Uterus (tissue), 4 donors: ENCODE results near the gene THY1. TPM values are rescaled to one million over a fixed set of nuclear protein-coding genes. Genes with fewer than 3 reads are reported as not detected.

ENCODE experiments used
- DNase-seq, 2 donors: peaks; one replicate each; pipeline ENCODE4 v3.0.0-alpha.2; 2019 to 2020
- H3K27ac ChIP-seq, 2 donors: fragments of 200-600 bp; sonication (generic); 1 replicate in 1 of 2; 2 replicates in 1 of 2; pipeline ENCODE4 v1.5.1; 2016 to 2018
- H3K27me3 ChIP-seq, 2 donors: fragments of 200-600 bp; sonication (generic); one replicate each; pipeline ENCODE4 v1.5.1; 2018 to 2019; ENCODE audit warnings: control low read depth in 1 of 2
- H3K36me3 ChIP-seq, 2 donors: fragments of 200-600 bp; sonication (generic); one replicate each; pipeline ENCODE4 v1.5.1; 2019; ENCODE audit warnings: control low read depth in 1 of 2
- H3K4me1 ChIP-seq, 2 donors: fragments of 200-600 bp; sonication (generic); one replicate each; pipeline ENCODE4 v1.5.1; 2018 to 2019; ENCODE audit warnings: control low read depth in 1 of 2
- H3K4me3 ChIP-seq, 2 donors: fragments of 200-600 bp; sonication (generic); 1 replicate in 1 of 2; 2 replicates in 1 of 2; pipeline ENCODE4 v1.5.1; 2018 to 2019; ENCODE audit warnings: mild to moderate bottlenecking in 1 of 2
- H3K9me3 ChIP-seq, 2 donors: fragments of 200-600 bp; sonication (generic); one replicate each; pipeline ENCODE4 v1.5.1; 2019; ENCODE audit warnings: control low read depth in 1 of 2
- POLR2A ChIP-seq, 2 donors: fragments of 450-650 bp; IDR thresholded peaks; one replicate each; pipeline ENCODE4 v1.6.1; 2016; ENCODE audit warnings: antibody characterized with exemption in 2 of 2, mild to moderate bottlenecking in 1 of 2, moderate library complexity in 1 of 2
- intact Hi-C: fragments of 100-400 bp; cut with DNase I; formaldehyde crosslinking; loops from one replicate; pipeline ENCODE4 v1.15.1; 2023; ENCODE audit warnings: low total_unique reads
- total RNA-seq, 4 donors: library from RNA; depleted of rRNA in 3 of 4; stranded (reverse); fragments of >200 nt in 3 of 4; gene quantifications; one replicate each; pipeline versions ENCODE4 v1.1.0 to v1.2.4, GENCODE V29; 2014 to 2023
- TF ChIP-seq, protein P1 (sequence below), 4 experiments: fragments of 200-600 bp in 2 of 4; fragments of 450-650 bp in 2 of 4; sonication (generic) in 2 of 4; IDR thresholded peaks; one replicate each; pipeline ENCODE4 v1.5.1; 2016 to 2019; ENCODE audit warnings: antibody characterized with exemption in 4 of 4, mild to moderate bottlenecking in 2 of 4, moderate library complexity in 1 of 4
- donor health status: DM: yes; HTN: yes; CAD: no.

The THY1 gene
- total RNA-seq, 4 donors from 2014 or later: 10.7 to 88.9 (median 41.3) TPM

DNA sequence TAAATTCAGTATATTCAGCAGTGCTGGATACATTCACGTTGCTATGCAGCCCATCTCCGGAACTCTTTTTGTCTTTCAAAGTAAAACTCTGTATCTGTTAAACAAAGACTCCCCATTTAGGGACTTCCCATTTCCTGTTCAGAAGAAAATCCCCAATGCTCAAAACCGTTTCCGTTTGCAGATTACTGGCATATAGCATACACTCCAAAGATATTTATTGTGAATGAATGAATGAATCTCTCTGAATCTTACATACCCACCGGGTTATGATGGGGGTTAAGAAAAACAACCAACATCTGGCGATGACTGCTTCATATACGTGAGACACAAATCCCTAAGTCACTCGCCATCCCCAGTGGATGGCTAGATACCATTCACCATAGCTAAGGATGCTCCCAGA lies 1.6 kb downstream of the THY1 start:
- Histone ChIP-seq H3K9me3 (no peaks in the 10 kb centered on the region), H3K27me3 (no peaks in the 10 kb centered on the region), H3K27ac (peak overlapping the region in 1 of 2 donors; percentile 81), H3K4me3 (no peak overlapping the region), H3K4me1 (peaks cover 0 to 13% of the 10 kb centered on the region in 2 donors), H3K36me3 (no peaks in the 10 kb centered on the region)
- DNase-seq: no peak
- TF ChIP-seq, protein P1, sequence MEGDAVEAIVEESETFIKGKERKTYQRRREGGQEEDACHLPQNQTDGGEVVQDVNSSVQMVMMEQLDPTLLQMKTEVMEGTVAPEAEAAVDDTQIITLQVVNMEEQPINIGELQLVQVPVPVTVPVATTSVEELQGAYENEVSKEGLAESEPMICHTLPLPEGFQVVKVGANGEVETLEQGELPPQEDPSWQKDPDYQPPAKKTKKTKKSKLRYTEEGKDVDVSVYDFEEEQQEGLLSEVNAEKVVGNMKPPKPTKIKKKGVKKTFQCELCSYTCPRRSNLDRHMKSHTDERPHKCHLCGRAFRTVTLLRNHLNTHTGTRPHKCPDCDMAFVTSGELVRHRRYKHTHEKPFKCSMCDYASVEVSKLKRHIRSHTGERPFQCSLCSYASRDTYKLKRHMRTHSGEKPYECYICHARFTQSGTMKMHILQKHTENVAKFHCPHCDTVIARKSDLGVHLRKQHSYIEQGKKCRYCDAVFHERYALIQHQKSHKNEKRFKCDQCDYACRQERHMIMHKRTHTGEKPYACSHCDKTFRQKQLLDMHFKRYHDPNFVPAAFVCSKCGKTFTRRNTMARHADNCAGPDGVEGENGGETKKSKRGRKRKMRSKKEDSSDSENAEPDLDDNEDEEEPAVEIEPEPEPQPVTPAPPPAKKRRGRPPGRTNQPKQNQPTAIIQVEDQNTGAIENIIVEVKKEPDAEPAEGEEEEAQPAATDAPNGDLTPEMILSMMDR (IDR thresholded peaks at IDR 0.05): no peak
- TF ChIP-seq POLR2A (IDR thresholded peaks at IDR 0.05): no peak
- intact Hi-C loops: no loop called here

DNA sequence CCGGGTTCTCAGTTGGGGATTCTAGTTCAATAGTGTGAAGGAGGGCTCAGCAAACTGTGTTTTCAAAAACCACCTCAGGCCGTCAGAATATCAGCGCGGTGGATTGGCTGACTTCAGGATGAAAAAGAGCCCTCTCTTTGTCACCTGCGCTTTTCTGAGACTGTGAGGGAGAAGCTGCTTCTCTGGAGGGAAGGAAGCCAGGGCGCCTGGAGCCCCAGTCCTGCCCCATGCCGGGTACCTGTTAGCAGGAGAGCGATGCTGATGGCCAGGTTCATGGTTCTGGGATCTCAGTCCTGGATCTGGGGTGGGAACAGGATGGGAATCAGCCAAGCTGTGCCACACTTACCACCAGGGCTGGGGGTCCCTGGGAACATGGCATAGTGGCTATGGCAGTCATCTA lies 2.3 kb downstream of the THY1 start:
- DNase-seq: no peak
- Histone ChIP-seq H3K9me3 (no peaks in the 10 kb centered on the region), H3K27me3 (no peaks in the 10 kb centered on the region), H3K4me1 (peaks cover 0 to 13% of the 10 kb centered on the region in 2 donors), H3K27ac (peak overlapping the region in 1 of 2 donors; percentile 19), H3K36me3 (no peaks in the 10 kb centered on the region), H3K4me3 (no peak overlapping the region)
- intact Hi-C loops: no loop called here
- no peak for TF ChIP-seq POLR2A (IDR thresholded peaks at IDR 0.05)
- TF ChIP-seq, protein P1 (IDR thresholded peaks at IDR 0.05): no peak

DNA sequence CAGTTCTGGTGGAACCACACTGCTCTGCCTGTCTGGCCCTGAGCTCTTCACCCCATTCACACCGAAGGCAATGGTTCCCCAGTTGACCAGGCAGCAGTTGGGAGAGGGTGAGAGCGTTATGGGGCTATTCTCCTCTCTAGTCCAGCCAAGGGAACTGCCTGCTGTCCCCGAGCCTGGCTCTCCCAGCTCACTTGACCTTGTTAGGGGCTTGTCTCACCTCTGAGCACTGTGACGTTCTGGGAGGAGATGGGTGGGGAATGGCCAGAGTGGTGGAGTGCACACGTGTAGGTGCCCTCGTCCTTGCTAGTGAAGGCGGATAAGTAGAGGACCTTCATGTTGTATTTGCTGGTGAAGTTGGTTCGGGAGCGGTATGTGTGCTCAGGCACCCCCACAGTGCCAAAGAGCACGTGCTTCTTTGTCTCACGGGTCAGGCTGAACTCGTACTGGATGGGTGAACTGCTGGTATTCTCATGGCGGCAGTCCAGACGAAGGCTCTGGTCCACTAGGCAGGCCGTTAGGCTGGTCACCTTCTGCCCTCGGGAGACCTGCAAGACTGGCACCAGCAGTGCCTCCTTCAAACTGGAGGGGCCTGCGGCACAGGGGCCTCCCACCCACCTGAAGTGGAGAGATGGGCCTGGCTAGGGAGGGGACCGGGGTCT lies 3.0 kb downstream of the THY1 start:
- no peaks in the 10 kb centered on the region for H3K27me3 ChIP-seq
- peak overlapping the region in 1 of 2 donors; percentile 28 for H3K27ac ChIP-seq
- DNase-seq: no peak
- no peak overlapping the region for H3K4me3 ChIP-seq
- no peaks in the 10 kb centered on the region for H3K9me3 ChIP-seq
- intact Hi-C loops: no loop called here
- TF ChIP-seq, protein P1 (IDR thresholded peaks at IDR 0.05): no peak
- TF ChIP-seq POLR2A (IDR thresholded peaks at IDR 0.05): no peak
- H3K36me3 ChIP-seq: no peaks in the 10 kb centered on the region
- H3K4me1 ChIP-seq: peaks cover 0 to 13% of the 10 kb centered on the region in 2 donors

DNA sequence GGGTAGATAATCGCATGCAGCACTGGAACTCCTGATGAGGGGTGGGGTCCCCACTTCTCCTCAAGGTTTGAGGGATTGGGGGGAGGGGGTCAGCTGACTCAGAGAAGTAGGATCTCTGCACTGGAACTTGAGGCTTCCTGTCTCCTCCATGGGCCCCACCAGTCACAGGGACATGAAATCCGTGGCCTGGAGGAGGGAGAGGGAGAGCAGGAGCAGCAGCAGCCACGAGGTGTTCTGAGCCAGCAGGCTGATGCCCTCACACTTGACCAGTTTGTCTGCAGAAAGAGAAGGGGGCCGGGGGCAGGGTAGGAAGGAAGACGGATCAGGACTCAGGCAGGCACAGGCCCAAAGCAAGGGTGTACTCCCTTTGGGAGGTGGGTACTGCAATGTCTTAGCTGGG lies 3.7 kb downstream of the THY1 start:
- no peak for TF ChIP-seq POLR2A (IDR thresholded peaks at IDR 0.05)
- TF ChIP-seq, protein P1 (IDR thresholded peaks at IDR 0.05): no peak
- H3K27ac ChIP-seq: peak overlapping the region in 1 of 2 donors; percentile 84
- peaks cover 0 to 13% of the 10 kb centered on the region in 2 donors for H3K4me1 ChIP-seq

DNA sequence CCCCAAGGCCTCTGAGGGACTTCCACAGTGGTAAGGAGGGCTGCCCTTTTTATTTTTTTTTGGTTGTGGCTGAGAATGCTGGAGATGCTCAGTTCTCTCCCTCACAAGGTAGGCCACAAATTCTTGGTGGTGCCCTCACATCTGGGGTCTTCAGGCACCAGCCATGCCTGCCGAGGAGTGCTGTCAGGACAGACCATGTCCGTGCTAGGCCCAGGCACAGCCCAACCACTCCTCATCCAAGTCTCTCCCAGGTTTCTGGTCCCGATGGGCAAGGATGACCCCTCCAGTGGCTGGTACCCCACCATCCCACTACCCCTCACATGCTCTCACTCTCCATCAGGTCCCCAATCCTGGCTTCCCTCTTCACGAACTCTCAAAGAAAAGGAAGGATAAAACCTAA lies 4.2 kb downstream of the THY1 start:
- no peaks in the 10 kb centered on the region for H3K27me3 ChIP-seq

More for the DNA sequence above, 3.7 kb downstream of the THY1 start:
- H3K27me3 ChIP-seq: no peaks in the 10 kb centered on the region
- DNase-seq: no peak
- intact Hi-C loops: no loop called here
- H3K9me3 ChIP-seq: no peaks in the 10 kb centered on the region
- no peak overlapping the region for H3K4me3 ChIP-seq
- H3K36me3 ChIP-seq: no peaks in the 10 kb centered on the region

More for the DNA sequence above, 4.2 kb downstream of the THY1 start:
- intact Hi-C loops: no loop called here
- H3K9me3 ChIP-seq: no peaks in the 10 kb centered on the region
- no peak for TF ChIP-seq POLR2A (IDR thresholded peaks at IDR 0.05)
- TF ChIP-seq, protein P1 (IDR thresholded peaks at IDR 0.05): no peak
- H3K4me1 ChIP-seq: peaks cover 0 to 13% of the 10 kb centered on the region in 2 donors
- H3K27ac ChIP-seq: peak overlapping the region in 1 of 2 donors; percentile 84
- DNase-seq: no peak
- H3K36me3 ChIP-seq: no peaks in the 10 kb centered on the region
- H3K4me3 ChIP-seq: no peak overlapping the region
